Activated CD4-positive, alpha-beta T cell treated with anti-CD3 and anti-CD28 coated beads, Interleukin-2, amount 50 U/mL, for 24 hours (primary cell): Measurements from ENCODE around the gene PAXX.
A peak's percentile ranks its signal among the peaks of the same experiment; 100 is the strongest.

Experiments used
- DNase-seq, 2 donors: peaks; one replicate each; pipeline ENCODE4 v3.0.0-alpha.2; 2020; ENCODE audit warnings: low read depth in 1 of 2, low spot score in 1 of 2

Gene PAXX

DNA sequence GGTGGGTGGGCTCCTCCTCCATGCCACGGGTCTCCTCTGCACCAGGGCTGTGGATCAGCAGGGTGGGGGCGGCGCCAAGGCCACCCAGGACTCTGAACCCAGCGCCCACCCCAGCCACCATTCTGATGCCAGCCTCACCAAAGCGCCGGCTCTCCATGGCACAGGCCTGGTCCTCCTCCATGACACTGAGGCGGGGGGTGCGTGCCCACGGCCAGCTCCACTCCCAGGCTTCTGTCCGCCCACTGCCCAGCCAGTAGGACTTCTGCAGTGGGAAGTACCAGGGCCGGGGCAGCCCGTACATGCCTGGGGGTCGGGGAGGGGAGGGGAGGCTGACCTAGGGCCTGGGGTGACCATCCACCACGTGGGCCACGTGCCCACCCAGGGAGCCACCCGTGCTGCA, 24.2 kb downstream of the PAXX start:
- DNase-seq, result no peak

DNA sequence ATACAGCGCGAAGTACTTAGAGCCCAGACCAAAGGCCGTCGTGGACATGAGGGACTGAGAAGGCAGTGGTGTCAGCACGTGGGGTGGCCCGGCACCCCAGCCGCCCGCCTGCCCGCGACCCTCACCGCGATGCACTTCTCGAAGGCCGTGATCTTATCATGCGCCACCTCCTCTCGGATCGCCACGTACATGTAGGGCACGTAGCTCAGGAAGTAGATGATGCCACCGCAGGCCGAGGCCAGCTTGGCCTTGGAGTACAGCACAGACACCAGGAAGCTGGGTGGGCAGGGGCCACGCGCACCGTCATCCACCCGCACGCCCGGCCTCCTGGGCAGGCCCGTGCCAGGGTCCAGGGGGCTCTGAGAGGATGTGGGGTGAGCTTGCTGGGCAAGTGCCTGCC, 24.8 kb downstream of the PAXX start:
- no peak for DNase-seq

DNA sequence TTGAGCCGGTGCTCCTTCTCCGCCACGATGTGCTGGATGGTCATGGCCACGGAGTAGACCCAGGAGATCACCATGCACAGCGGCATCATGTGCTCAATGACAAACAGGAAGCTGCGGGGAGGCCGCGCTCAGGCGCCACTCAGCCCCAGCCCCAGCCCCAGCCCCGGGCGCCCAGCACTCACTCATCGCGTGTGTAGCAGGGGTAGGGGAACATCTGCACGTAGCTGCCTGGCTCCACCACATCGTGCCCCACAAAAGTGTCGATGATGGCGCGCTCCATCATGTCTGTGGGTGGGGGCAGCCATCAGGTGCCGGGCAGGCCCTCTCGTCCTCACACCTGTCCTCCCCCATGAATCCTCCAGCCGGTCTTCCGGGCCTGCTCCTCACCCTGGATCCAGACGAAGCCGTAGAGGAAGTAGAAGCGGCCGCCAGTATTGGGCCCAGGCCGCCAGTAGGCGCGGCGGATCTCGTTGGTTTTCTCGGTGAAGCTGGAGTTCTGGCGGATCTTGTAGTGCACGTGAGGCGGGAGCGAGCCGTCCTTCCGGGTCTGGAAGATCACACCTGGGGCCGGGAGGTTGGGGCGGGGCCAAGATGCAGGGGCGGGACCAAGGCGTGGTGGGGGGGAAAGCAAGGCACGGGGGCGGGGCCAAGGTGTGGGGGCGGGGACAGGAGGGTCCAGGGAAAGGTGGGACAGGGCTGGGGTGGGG, 25.7 kb downstream of the PAXX start:
- no peak for DNase-seq

DNA sequence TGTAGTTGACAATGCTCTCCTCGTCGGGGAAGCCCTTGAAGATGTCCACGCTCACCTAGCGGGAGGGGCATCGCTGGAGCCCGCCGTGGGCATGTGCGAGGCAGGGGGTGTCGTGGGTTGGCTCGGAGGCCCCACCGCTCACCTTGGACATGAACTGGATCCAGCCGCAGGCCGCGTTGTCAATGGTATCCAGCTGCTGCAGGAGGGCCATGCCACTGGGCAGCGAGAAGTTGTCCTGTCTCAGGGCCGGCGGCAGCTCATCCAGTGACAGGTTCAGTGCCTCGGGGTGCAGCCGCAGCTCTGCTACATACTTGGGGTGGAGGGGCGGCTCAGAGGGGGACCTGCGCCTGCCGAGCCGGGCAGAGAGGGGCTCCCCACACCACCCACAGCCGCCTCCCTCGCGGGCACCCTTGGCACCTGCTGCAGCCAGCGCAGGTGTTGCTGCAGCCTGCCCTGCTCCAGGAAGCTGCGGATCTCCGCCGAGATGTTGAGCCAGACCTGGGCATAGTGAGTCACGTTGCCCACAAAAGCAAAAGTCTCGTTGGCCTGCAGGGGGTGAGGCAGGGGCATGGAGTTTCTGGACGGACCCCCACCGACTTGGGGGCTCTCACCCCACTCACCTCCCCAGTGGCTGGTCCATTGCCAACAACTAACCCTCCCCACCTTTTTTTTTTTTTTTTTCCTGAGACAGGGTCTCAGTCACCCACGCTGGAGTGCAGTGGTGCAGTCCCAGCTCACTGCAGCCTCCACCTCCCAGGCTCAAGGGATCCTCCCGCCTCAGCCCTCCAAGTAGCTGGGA, 26.7 kb downstream of the PAXX start:
- DNase-seq, result no peak

DNA sequence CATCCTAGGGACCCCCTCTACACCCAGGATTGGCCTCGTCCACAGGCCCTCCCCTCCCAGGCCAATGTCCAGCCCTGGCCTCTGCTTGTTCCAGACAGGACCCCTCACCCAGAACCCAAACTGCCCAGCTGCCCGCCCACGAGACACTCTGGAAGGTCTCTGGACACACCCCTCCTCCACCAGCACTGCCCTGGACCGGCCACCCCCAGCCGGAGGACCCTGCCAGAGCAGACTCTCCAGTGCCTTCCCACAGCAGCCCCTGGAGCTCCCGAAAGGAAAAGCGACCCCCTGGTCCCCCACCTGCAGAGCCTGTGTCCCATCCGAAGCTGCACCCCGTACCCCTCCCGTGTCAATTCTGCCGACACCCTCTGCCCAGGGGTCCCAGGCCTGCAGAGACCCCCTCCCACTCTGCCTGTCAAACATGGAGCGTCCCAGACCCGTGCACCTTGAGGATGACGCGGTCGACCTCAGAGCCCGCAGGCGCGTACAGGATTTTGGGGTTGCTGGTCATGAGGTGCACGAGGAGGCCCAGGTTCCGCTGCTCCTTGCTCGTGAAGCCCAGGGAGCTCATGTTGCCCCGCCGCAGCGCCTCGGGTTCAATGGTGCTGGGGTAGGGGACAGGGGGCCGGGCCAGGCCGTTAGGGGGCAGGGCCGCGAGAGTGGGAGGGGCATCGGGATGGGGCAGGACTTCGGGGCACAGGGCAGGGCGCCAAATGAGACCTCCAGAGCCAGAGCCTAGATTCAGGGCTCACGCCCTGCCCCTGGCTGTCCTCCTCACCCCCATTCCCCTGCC, 27.9 kb downstream of the PAXX start:
- no peak for DNase-seq

DNA sequence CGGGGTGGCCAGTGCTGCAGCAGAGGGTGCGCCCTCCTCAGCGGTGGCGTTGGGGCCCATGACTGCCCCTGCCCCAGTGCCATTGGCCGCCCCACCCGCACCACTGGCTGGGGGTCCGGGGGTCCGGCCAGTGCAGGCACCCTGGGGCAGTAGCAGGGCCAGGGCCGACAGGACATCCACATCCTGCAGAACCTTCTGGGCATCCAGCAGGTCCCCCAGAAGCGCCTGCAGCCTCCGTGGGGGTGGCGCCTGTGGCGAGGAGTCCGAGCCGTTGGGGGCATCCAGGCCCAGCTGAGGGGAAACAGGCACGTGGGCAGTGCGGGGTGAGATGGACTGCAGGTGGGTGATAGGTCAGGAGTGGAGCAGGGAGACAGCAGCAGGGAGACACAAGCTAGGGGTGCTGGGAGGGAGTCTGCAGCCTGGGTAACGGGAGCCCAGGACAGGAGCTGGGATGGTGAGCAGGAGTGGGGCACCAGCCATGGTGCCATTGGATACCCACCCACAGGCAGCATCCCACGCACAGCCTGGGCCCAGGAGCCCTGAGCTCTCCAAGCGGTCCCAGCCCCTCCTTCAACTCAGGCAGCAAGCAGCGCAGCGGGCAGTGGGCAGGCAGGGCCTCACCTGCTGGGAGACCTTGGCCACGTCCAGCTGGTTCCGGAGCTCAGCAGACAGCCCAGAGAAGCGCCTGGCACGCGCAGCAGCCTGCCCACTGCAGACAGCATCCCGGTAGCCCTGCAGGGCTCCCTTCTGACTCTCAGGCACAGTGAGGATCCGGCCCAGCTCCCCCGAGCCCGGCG, 28.7 kb downstream of the PAXX start:
- no peak for DNase-seq

DNA sequence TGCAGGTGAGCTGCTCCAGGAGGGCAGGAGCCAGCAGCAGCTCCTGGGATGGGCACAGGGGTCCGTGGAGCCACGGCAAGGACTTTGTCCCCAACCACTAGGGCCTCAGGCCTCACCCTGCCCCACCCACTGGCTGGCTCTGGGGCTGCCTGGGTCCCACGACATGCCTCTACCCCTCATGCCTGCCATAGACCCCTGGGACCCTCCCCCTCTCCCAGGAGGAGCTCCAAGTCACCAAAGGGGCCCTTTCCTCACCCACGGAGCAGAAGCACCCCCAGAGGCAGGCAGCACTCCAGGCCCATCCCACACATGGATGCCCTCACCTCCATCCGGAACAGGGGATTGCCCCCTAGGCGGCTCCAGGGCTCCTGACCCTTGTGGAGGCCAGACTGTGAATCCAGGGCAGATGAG, 29.4 kb downstream of the PAXX start:
- DNase-seq, result no peak

DNA sequence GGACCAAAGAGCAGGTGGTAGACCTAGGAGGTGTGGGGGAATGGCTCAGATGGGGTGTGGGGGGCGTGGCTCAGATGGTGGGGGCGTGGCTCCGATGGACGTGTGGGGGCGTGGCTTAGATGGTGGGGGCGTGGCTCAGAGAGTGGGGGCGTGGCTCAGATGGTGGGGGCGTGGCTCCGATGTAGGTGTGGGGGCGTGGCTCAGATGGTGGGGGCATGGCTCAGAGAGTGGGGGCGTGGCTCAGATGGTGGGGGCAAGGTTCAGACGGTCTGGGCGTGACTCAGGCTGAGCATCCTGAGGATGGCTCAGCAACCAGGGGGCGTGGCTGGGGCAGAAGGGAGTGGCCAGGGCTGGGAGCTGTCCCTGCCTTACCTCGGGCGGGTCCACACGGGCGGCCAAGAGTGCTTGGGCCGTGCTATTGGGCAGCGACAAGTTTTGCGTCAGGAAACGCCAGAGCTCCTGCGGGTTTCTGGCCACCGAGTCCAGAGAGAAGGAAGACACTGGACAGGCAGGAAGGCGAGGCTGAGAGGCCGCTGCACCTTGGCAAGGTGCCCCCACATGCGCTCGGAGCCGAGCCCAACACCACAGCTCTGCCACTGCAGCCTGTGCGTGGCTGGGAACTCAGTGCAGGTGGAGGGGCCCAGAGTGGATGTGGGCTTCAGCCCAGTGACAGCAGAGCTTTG, 29.9 kb downstream of the PAXX start:
- peak in 1 of 2 donors; percentile 52 for DNase-seq

DNA sequence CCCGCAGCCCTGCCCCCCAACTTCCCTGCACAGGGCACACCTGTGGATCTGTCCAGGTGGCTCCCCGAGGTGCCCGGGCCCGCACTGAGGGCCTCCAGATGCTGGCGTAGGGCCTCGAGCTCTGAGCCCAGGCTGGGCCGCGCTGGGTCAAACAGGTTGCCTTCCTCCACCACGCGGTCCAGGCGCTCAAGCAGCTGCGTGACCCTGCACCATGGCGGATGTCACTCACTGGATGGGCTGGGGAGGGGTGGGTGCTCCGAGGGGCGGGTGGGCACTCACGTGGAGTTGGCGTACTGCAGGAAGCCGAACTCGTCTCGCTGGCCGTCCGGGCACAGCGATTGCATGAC, 30.4 kb downstream of the PAXX start:
- no peak for DNase-seq

DNA sequence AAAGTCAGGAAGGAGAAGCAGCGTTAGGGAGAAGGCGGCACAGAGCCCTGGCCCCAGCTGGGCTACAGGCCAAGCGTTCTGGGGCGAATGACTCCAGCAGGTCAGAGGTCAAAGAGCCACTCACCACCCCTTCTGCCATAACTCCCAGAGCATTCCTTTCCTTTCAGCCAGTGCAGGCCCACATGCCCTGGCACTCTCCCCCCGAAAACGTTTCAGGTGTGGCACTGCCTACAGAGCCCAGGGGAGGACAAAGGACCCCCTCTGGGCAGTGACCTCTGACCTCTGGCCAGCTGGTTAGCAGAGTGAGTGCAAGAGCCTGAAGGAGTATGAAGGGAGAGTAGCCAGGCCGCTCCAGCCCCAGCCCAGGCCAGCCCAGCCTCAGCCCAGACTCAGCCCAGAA, 30.9 kb downstream of the PAXX start:
- DNase-seq, result no peak

DNA sequence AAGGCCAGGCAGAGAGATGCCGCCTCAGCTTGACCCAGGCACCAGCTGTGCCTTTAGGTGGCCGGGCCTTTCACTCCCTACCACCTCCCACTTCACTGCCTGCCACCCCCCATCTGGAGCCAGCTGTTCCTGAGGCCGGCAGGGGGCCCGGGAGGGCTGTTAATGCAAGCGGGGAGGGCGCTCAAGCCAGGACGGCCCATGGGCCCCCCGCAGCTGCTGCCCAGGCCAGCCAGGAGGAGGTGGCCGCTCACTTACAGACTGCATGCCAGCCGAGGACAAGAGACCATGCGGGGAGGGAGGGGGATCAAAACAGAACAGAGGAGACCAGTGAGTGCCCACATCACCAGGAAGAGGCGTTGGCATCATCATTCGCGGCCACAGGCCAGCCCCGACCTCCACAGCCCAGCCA, 31.4 kb downstream of the PAXX start:
- no peak for DNase-seq

DNA sequence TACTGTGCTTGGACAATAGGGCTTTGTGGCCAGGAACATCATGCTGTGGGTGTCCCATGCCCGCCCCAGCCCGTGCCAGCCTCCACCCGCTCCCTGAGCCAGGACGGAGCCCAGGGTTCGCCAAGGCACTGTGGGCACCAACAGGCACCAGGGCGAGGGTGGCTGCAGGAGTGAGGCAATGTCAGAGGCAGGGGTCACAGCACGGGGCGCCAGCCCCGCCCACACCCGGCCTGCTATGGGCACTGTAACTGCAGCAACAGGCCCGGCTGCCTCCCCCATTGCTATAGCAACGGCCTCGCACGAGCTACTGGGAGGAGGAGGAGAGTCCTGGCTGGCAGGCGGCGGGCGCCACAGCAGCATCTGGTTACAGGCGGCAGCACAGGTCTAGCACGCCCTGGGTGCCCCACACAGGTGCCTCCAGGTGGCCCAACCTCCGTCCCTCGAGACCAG, 33.3 kb downstream of the PAXX start:
- no peak for DNase-seq

DNA sequence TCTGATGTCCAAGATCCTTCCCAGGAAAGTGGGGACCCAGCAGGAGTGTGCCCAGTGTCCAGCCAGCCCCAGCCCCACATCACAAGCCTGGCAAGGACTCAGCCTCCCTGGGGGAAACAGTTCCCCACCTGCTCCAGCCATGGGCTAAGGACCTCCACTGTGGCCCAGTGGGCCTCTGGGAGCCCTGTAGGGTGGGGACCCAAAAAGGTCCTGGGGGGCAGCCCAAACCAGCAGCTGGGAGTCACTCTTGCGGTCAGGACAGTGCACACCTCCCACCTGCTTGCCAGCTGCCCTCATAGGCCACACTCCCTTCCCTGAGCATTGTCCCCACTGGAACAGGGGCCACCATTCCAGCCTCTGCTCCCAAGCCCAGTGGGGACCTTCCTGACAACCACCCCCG, 34.2 kb downstream of the PAXX start:
- DNase-seq, result no peak

DNA sequence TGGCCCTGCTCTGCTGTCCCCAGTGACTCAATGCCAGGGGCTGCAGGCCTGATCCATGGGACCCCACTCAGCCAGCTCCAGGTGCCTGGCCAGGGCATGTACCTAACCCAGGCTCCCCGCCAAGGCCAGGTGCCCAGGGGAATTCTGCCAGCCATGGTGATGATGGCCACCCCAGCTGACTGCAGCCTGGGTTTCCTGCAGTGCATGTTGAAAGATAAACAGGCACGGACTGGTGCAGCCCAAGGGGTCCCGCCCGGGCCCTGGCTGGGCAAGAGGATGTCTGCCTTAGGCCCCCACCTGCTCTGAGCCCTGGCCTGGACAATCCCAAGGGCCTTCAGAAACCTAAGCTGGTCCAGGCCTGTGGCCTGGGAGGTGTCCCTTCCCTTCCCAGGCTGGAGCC, 34.6 kb downstream of the PAXX start:
- no peak for DNase-seq

DNA sequence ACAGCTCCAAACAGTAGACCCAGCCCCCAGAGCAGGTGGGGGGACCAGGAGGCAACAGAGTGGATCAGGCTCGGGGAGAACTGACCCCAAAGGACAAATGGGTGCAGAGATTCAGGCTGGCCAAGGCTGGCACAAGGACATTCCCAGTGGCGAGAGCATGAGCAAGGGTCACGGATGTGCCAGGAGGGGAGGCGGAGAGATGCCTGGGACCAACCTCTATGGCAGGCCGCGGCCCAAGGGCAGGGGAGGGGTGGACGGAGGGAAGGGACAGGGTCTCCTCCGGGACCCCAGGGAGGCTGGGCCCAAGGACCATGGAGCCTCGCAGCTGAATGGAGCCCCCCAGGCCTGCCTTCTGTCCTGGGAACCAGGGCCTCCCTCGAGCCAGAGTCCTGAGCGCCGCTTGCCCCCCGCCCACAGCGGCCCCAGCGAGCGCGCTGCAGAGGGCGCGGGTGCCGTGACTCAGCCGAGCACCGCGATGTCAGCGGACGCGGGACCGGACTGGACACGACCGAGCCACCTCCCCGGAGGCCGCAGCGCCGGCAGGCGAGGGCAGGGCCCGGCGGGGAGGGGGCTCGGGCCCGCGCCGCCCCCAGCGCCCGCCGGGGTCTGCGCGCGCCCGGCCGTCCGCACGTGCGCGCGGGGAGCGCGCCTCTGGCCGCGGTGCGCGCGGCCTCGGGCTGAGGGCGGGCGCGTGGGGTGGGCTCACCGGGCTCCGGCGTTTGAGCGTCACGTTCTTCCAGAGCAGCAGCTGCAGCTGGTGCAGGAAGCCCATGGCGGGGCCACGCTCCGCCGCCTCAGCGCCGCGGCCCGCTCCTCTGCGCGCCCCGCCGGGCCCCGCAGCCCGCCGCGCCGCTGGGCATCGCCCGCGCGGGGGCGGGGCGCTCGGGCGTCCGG, 35.4 kb downstream of the PAXX start, which contains the start of gene ABCA2:
Gene ABCA2 (minus strand): TSS at position 869 of the 894 bp plus-strand sequence. CDS start 97 bp downstream, at position 772.
- no peak for DNase-seq

DNA sequence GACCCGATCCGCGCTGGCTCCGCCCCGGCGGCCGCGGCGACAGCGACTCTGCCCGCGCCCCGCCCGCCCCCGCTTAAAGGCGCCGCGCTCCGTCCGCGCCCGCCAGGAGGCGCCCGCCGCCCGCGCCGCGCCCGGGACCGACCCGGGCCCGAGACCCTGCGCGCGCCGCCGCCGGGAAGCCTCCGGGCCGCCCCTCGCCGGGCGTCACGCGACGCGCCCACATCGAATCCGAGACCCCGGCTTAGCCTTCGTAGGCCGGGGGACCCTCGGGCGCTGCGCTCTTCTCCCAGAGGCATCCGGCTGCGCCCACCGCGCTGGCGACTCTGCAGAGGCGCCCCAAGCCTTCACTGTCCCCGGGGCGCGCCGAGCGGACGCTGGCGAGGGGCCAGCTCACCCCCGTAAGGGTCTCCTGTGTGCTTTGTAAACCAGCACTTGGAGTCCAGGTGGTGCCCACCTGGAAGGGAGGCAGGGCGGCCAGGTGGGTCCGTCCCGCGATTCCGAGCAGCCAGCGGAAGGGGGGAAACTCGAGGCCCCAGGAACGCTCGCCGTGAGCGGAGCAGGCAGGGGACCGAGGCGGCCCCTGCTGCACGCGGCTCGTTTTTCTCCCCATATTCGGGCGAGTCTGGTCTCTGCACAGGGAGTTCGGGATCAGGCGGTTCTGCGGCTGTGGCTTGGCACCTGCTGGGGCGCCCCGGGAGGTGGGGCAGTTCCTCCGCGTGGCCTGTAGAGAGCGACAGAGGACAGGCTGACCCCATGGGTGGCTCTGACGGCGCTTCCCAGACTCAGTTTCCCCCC, 36.2 kb downstream of the PAXX start:
- peak in 1 of 2 donors; percentile 36 for DNase-seq

DNA sequence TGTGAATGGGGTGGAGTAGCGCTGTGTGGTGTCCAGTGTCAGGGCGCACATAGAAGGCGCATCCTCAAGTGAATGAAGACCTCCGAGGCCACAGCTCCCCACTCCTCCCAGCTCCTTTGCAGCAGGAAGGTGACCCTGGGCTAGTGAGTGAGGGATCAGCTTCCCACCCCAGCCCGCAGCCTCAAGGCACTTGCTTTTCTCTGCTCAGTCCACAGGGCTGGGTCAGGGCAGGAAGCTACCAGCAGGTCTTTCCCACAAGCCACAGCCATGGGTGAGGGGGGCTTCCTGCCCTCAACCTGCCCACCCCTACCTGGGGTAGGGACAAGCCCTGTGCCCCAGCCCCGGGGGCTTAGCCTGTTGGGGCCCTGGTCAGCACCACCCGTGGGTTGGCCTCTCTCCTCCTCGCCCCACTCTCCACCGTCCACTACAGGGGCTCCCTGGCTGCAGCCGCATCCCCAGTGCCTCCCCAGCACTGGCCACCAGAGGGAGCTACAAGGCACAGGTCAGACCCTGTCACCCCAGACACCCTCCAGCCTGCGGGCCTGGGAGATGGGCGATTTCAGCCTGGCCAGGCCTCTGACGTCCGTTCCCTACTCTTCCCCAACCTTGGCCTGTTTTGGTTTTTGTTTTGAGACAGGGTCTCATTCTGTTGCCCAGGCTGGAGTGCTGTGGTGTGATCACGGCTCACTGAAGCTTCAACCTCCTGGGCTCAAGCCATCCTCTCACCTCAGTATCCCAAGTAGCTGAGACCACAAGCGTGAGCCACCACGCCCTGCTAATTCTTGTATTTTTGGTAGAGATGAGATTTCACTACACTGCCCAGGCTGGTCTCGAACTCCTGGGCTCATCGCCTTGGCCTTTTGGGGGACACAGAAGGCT, 37.1 kb downstream of the PAXX start:
- DNase-seq, result peak; percentile 47 to 61

DNA sequence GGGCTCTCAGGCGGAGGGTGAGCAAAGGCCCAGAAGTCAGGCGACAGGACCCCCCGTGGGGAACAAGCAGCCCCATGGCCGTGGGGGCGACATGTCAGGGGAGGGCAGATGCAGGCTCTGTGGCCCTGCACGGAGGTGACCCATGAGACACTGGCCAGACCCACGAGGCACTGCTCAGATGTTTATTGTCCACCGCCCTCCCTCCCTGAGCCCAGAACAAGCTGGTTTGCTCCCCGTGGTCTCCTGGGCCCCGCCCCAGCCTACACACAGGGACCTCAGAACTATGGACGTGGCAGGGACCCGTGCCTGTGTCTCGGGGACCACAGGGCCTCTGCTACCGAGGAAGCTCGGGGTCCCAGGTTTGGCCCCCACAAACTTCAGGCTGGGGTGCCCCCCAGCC, 37.8 kb downstream of the PAXX start:
- DNase-seq, result no peak
